SK-N-SH treated with all-trans-retinoic acid at 6 μM for 48 hours (cell line): ENCODE data around the gene LYSET.

ENCODE experiments used
- ATAC-seq: fragments of 200-7000 bp; cut with Tn5 transposase; 3 replicates; pipeline ENCODE4 v1.9.1; 2020; ENCODE audit warnings: mild to moderate bottlenecking, moderate library complexity
- ARNTL ChIP-seq: fragments of 450-650 bp; formaldehyde crosslinking; IDR thresholded peaks from 2 replicates; pipeline ENCODE4 v1.5.0; 2020; ENCODE audit warnings: low read depth, mild to moderate bottlenecking, moderate library complexity, borderline replicate concordance
- CSDC2 ChIP-seq: fragments of 250-450 bp; sonication (Bioruptor Pico); IDR thresholded peaks from 2 replicates; pipeline ENCODE4 v1.5.0; 2020; ENCODE audit warnings: mild to moderate bottlenecking, moderate library complexity
- CSRNP3 ChIP-seq: fragments of 250-450 bp; sonication (Bioruptor Pico); IDR thresholded peaks from 2 replicates; pipeline ENCODE4 v1.5.1; 2021; ENCODE audit warnings: mild to moderate bottlenecking, moderate library complexity
- ESRRG ChIP-seq: fragments of 250-450 bp; sonication (Bioruptor Pico); IDR thresholded peaks from 2 replicates; pipeline ENCODE4 v1.6.1; 2021; ENCODE audit warnings: mild to moderate bottlenecking
- GLIS3 ChIP-seq: fragments of 250-450 bp; sonication (Bioruptor Pico); IDR thresholded peaks from 2 replicates; pipeline ENCODE4 v1.5.0; 2020; ENCODE audit warnings: mild to moderate bottlenecking, moderate library complexity
- OSR1 ChIP-seq: fragments of 250-450 bp; sonication (Bioruptor Pico); IDR thresholded peaks from 2 replicates; pipeline ENCODE4 v1.8.0; 2022; ENCODE audit warnings: moderate library complexity, mild to moderate bottlenecking, inconsistent platforms
- PATZ1 ChIP-seq: fragments of 250-450 bp; sonication (Bioruptor Pico); IDR thresholded peaks from 2 replicates; pipeline ENCODE4 v1.8.0; 2020; ENCODE audit warnings: mild to moderate bottlenecking, moderate library complexity, borderline replicate concordance
- POU6F1 ChIP-seq: fragments of 250-450 bp; sonication (Bioruptor Pico); IDR thresholded peaks from 2 replicates; pipeline ENCODE4 v1.8.0; 2021; ENCODE audit warnings: low read depth, mild to moderate bottlenecking, moderate library complexity, borderline replicate concordance
- PPARA ChIP-seq: fragments of 250-450 bp; sonication (Bioruptor Pico); IDR thresholded peaks from 2 replicates; pipeline ENCODE4 v1.5.0; 2020; ENCODE audit warnings: mild to moderate bottlenecking, borderline replicate concordance
- RARB ChIP-seq: fragments of 250-450 bp; sonication (Bioruptor Pico); IDR thresholded peaks from 2 replicates; pipeline ENCODE4 v1.8.0; 2021; ENCODE audit warnings: mild to moderate bottlenecking, moderate library complexity
- SNAI2 ChIP-seq: fragments of 250-450 bp; sonication (Bioruptor Pico); IDR thresholded peaks from 2 replicates; pipeline ENCODE4 v1.5.0; 2020; ENCODE audit warnings: mild to moderate bottlenecking, moderate library complexity
- TCF4 ChIP-seq: fragments of 250-450 bp; sonication (Bioruptor Pico); IDR thresholded peaks from 2 replicates; pipeline ENCODE4 v1.8.0; 2021; ENCODE audit warnings: mild to moderate bottlenecking, moderate library complexity, borderline replicate concordance
- TOX ChIP-seq: fragments of 250-450 bp; sonication (Bioruptor Pico); IDR thresholded peaks from 2 replicates; pipeline ENCODE4 v1.8.0; 2021; ENCODE audit warnings: mild to moderate bottlenecking, moderate library complexity, borderline replicate concordance
- TSHZ2 ChIP-seq: fragments of 250-450 bp; sonication (Bioruptor Pico); IDR thresholded peaks from 2 replicates; pipeline ENCODE4 v1.5.0; 2020; ENCODE audit warnings: mild to moderate bottlenecking, moderate library complexity
- ZC3H10 ChIP-seq: fragments of 250-450 bp; sonication (Bioruptor Pico); IDR thresholded peaks from 2 replicates; pipeline ENCODE4 v1.5.1; 2021; ENCODE audit warnings: mild to moderate bottlenecking, moderate library complexity
- ZFP3 ChIP-seq: fragments of 250-450 bp; sonication (Bioruptor Pico); IDR thresholded peaks from 2 replicates; pipeline ENCODE4 v1.5.0; 2020; ENCODE audit warnings: mild to moderate bottlenecking, moderate library complexity
- ZFP30 ChIP-seq: fragments of 450-650 bp; formaldehyde crosslinking; IDR thresholded peaks from 2 replicates; pipeline ENCODE4 v1.5.0; 2022; ENCODE audit warnings: mild to moderate bottlenecking, moderate library complexity
- ZNF565 ChIP-seq: fragments of 450-650 bp; formaldehyde crosslinking; conservative IDR thresholded peaks from 2 replicates; pipeline ENCODE4 v1.5.0; 2020; ENCODE audit warnings: low read depth, mild to moderate bottlenecking, moderate library complexity
- ZNF70 ChIP-seq: fragments of 450-650 bp; formaldehyde crosslinking; IDR thresholded peaks from 2 replicates; pipeline ENCODE4 v1.5.0; 2020; ENCODE audit warnings: mild to moderate bottlenecking, moderate library complexity
- ZNF8 ChIP-seq: fragments of 450-650 bp; formaldehyde crosslinking; IDR thresholded peaks from 2 replicates; pipeline ENCODE4 v1.5.0; 2020; ENCODE audit warnings: mild to moderate bottlenecking, moderate library complexity

LYSET gene

GRCh38 chr14:93148979-93149378 is 36.1 kb upstream of the LYSET start:
- ATAC-seq: no peak
- TF ChIP-seq ESRRG (CRISPR knock-in tag): no peak
- TF ChIP-seq CSRNP3 (CRISPR knock-in tag): no peak
- no peak for TF ChIP-seq ARNTL (CRISPR knock-in tag)
- TF ChIP-seq OSR1 (CRISPR knock-in tag): no peak
- TF ChIP-seq GLIS3 (CRISPR knock-in tag): no peak
- no peak for TF ChIP-seq RARB
- TF ChIP-seq PPARA: no peak
- no peak for TF ChIP-seq ZFP30
- no peak for TF ChIP-seq TSHZ2 (CRISPR knock-in tag)
- TF ChIP-seq ZNF565 (CRISPR knock-in tag): no peak
- TF ChIP-seq CSDC2 (CRISPR knock-in tag): no peak
- TF ChIP-seq POU6F1 (CRISPR knock-in tag): no peak

GRCh38 chr14:93150227-93151208 is 34.6 kb upstream of the LYSET start:
- ATAC-seq: no peak
- no peak for TF ChIP-seq RARB
- TF ChIP-seq ZNF8 (CRISPR knock-in tag): no peak
- no peak for TF ChIP-seq PPARA
- TF ChIP-seq TSHZ2 (CRISPR knock-in tag): no peak
- no peak for TF ChIP-seq OSR1 (CRISPR knock-in tag)
- no peak for TF ChIP-seq ZC3H10 (CRISPR knock-in tag)
- TF ChIP-seq ZFP30: no peak
- no peak for TF ChIP-seq ZFP3 (CRISPR knock-in tag)
- no peak for TF ChIP-seq TCF4 (CRISPR knock-in tag)
- TF ChIP-seq ZNF565 (CRISPR knock-in tag): no peak
- no peak for TF ChIP-seq CSDC2 (CRISPR knock-in tag)
- no peak for TF ChIP-seq PATZ1 (CRISPR knock-in tag)
- TF ChIP-seq TOX (CRISPR knock-in tag): no peak
- TF ChIP-seq ZNF70 (CRISPR knock-in tag): no peak
- no peak for TF ChIP-seq GLIS3 (CRISPR knock-in tag)
- TF ChIP-seq SNAI2 (CRISPR knock-in tag): no peak
- TF ChIP-seq ARNTL (CRISPR knock-in tag): no peak
